ENCODE results near the gene NPDC1.

DNA sequence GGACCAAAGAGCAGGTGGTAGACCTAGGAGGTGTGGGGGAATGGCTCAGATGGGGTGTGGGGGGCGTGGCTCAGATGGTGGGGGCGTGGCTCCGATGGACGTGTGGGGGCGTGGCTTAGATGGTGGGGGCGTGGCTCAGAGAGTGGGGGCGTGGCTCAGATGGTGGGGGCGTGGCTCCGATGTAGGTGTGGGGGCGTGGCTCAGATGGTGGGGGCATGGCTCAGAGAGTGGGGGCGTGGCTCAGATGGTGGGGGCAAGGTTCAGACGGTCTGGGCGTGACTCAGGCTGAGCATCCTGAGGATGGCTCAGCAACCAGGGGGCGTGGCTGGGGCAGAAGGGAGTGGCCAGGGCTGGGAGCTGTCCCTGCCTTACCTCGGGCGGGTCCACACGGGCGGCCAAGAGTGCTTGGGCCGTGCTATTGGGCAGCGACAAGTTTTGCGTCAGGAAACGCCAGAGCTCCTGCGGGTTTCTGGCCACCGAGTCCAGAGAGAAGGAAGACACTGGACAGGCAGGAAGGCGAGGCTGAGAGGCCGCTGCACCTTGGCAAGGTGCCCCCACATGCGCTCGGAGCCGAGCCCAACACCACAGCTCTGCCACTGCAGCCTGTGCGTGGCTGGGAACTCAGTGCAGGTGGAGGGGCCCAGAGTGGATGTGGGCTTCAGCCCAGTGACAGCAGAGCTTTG is 23.9 kb downstream of the NPDC1 start:
- TF ChIP-seq, protein P1, sequence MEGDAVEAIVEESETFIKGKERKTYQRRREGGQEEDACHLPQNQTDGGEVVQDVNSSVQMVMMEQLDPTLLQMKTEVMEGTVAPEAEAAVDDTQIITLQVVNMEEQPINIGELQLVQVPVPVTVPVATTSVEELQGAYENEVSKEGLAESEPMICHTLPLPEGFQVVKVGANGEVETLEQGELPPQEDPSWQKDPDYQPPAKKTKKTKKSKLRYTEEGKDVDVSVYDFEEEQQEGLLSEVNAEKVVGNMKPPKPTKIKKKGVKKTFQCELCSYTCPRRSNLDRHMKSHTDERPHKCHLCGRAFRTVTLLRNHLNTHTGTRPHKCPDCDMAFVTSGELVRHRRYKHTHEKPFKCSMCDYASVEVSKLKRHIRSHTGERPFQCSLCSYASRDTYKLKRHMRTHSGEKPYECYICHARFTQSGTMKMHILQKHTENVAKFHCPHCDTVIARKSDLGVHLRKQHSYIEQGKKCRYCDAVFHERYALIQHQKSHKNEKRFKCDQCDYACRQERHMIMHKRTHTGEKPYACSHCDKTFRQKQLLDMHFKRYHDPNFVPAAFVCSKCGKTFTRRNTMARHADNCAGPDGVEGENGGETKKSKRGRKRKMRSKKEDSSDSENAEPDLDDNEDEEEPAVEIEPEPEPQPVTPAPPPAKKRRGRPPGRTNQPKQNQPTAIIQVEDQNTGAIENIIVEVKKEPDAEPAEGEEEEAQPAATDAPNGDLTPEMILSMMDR (IDR thresholded peaks at IDR 0.05; ENCODE audit: low read depth, low read length, missing input control): no peak
- TF ChIP-seq TAF1 (conservative IDR thresholded peaks at IDR 0.05) (no peak), EGR1 (IDR thresholded peaks at IDR 0.05; ENCODE audit: low read depth in 2 of 2) (no peak), NR2F2 (IDR thresholded peaks at IDR 0.05) (no peak), GABPA (IDR thresholded peaks at IDR 0.05 in 1 of 2, conservative IDR thresholded peaks at IDR 0.05 in 1 of 2) (no peak), YY1 (IDR thresholded peaks at IDR 0.05) (no peak), RAD21 (IDR thresholded peaks at IDR 0.05) (no peak), SP1 (IDR thresholded peaks at IDR 0.05) (peak; percentile 64), FOXA1 (IDR thresholded peaks at IDR 0.05) (no peak), JUND (IDR thresholded peaks at IDR 0.05) (no peak), HNF4G (IDR thresholded peaks at IDR 0.05) (no peak)
- TF ChIP-seq, protein P2, sequence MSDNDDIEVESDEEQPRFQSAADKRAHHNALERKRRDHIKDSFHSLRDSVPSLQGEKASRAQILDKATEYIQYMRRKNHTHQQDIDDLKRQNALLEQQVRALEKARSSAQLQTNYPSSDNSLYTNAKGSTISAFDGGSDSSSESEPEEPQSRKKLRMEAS (IDR thresholded peaks at IDR 0.05): no peak
- TF ChIP-seq, protein P3, sequence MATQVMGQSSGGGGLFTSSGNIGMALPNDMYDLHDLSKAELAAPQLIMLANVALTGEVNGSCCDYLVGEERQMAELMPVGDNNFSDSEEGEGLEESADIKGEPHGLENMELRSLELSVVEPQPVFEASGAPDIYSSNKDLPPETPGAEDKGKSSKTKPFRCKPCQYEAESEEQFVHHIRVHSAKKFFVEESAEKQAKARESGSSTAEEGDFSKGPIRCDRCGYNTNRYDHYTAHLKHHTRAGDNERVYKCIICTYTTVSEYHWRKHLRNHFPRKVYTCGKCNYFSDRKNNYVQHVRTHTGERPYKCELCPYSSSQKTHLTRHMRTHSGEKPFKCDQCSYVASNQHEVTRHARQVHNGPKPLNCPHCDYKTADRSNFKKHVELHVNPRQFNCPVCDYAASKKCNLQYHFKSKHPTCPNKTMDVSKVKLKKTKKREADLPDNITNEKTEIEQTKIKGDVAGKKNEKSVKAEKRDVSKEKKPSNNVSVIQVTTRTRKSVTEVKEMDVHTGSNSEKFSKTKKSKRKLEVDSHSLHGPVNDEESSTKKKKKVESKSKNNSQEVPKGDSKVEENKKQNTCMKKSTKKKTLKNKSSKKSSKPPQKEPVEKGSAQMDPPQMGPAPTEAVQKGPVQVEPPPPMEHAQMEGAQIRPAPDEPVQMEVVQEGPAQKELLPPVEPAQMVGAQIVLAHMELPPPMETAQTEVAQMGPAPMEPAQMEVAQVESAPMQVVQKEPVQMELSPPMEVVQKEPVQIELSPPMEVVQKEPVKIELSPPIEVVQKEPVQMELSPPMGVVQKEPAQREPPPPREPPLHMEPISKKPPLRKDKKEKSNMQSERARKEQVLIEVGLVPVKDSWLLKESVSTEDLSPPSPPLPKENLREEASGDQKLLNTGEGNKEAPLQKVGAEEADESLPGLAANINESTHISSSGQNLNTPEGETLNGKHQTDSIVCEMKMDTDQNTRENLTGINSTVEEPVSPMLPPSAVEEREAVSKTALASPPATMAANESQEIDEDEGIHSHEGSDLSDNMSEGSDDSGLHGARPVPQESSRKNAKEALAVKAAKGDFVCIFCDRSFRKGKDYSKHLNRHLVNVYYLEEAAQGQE (IDR thresholded peaks at IDR 0.05): peak; percentile 55
- TF ChIP-seq, protein P4, sequence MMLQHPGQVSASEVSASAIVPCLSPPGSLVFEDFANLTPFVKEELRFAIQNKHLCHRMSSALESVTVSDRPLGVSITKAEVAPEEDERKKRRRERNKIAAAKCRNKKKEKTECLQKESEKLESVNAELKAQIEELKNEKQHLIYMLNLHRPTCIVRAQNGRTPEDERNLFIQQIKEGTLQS (IDR thresholded peaks at IDR 0.05): no peak
